WTC11 (cell line): Measurements from ENCODE around the gene PACSIN3. TPM values are rescaled to one million over a fixed set of nuclear protein-coding genes. Genes with fewer than 3 reads are reported as not detected.

Source experiments
- ATAC-seq: fragments of 200-7000 bp; cut with Tn5 transposase; 2 replicates; pipeline ENCODE4 v1.10.0; 2021; ENCODE audit warnings: mild to moderate bottlenecking, moderate library complexity
- CTCF ChIA-PET: fragments of 300-600 bp; sonication (Branson Sonifier 250); formaldehyde crosslinking; loops from one replicate; lab custom pipeline; 2021; ENCODE audit warnings: antibody characterized with exemption; lab: Charles Lee
- POLR2A ChIA-PET: fragments of 350-600 bp; sonication (Branson Sonifier 250); formaldehyde crosslinking; loops from one replicate; lab custom pipeline; 2021; ENCODE audit warnings: antibody characterized with exemption; lab: Charles Lee
- DNase-seq: peaks from one replicate; pipeline ENCODE4 v3.0.0; 2021; ENCODE audit warnings: low spot score
- H3K27ac Mint-ChIP-seq: 2 replicates; pipeline ENCODE4 v1.8.0; 2021; ENCODE audit warnings: mixed read lengths
- H3K27me3 Mint-ChIP-seq: 2 replicates; pipeline ENCODE4 v1.8.0; 2021; ENCODE audit warnings: low read depth, mild to moderate bottlenecking, moderate library complexity, mixed read lengths
- H3K36me3 Mint-ChIP-seq: 2 replicates; pipeline ENCODE4 v1.8.0; 2021; ENCODE audit warnings: mixed read lengths
- H3K4me1 Mint-ChIP-seq: 2 replicates; pipeline ENCODE4 v1.8.0; 2022; ENCODE audit warnings: mixed read lengths
- H3K4me3 Mint-ChIP-seq: 2 replicates; pipeline ENCODE4 v1.8.0; 2021; ENCODE audit warnings: mild to moderate bottlenecking, moderate library complexity, mixed read lengths
- H3K9me3 Mint-ChIP-seq: 2 replicates; pipeline ENCODE4 v1.8.0; 2021; ENCODE audit warnings: mixed read lengths
- ATF6 ChIP-seq: sonication (generic); formaldehyde crosslinking; IDR thresholded peaks from 2 replicates; pipeline ENCODE4 v1.8.1; 2023; ENCODE audit warnings: mild to moderate bottlenecking, missing genetic modification reagents
- CTCF ChIP-seq: fragments of 200-600 bp; IDR thresholded peaks from 2 replicates; pipeline ENCODE4 v1.8.0; 2022; ENCODE audit warnings: antibody characterized with exemption
- E2F5 ChIP-seq: sonication (generic); formaldehyde crosslinking; IDR thresholded peaks from 2 replicates; pipeline ENCODE4 v1.8.1; 2022; ENCODE audit warnings: mild to moderate bottlenecking, moderate library complexity, missing genetic modification reagents
- FOXK1 ChIP-seq: sonication (generic); formaldehyde crosslinking; IDR thresholded peaks from 2 replicates; pipeline ENCODE4 v1.8.0; 2022; ENCODE audit warnings: mild to moderate bottlenecking, moderate library complexity, missing genetic modification reagents
- FOXP1 ChIP-seq: sonication (generic); formaldehyde crosslinking; IDR thresholded peaks from 2 replicates; pipeline ENCODE4 v1.8.0; 2022; ENCODE audit warnings: missing genetic modification reagents, mild to moderate bottlenecking, moderate library complexity, borderline replicate concordance
- GTF2I ChIP-seq: fragments of 250-450 bp; sonication (Bioruptor Pico); conservative IDR thresholded peaks from 2 replicates; pipeline ENCODE4 v1.4.0; 2021; ENCODE audit warnings: mild to moderate bottlenecking
- IRF2 ChIP-seq: sonication (generic); formaldehyde crosslinking; IDR thresholded peaks from 2 replicates; pipeline ENCODE4 v1.8.0; 2022; ENCODE audit warnings: low read depth, missing genetic modification reagents, borderline replicate concordance
- NFATC4 ChIP-seq: fragments of 250-450 bp; sonication (Bioruptor Pico); IDR thresholded peaks from 2 replicates; pipeline ENCODE4 v1.9.0; 2021; ENCODE audit warnings: mild to moderate bottlenecking
- NR2C2 ChIP-seq: sonication (generic); formaldehyde crosslinking; IDR thresholded peaks from 2 replicates; pipeline ENCODE4 v1.8.0; 2022; ENCODE audit warnings: mild to moderate bottlenecking, missing genetic modification reagents
- PRDM15 ChIP-seq: sonication (generic); formaldehyde crosslinking; IDR thresholded peaks from 2 replicates; pipeline ENCODE4 v1.8.0; 2022; ENCODE audit warnings: missing genetic modification reagents
- TEAD1 ChIP-seq: sonication (generic); formaldehyde crosslinking; IDR thresholded peaks from 2 replicates; pipeline ENCODE4 v1.8.0; 2022; ENCODE audit warnings: mild to moderate bottlenecking, missing genetic modification reagents
- USF1 ChIP-seq: sonication (generic); formaldehyde crosslinking; IDR thresholded peaks from 2 replicates; pipeline ENCODE4 v1.8.0; 2022; ENCODE audit warnings: mild to moderate bottlenecking, missing genetic modification reagents
- ZNF121 ChIP-seq: sonication (generic); formaldehyde crosslinking; IDR thresholded peaks from 2 replicates; pipeline ENCODE4 v1.8.0; 2023; ENCODE audit warnings: missing genetic modification reagents
- ZNF138 ChIP-seq: sonication (generic); formaldehyde crosslinking; conservative IDR thresholded peaks from 2 replicates; pipeline ENCODE4 v1.8.1; 2022; ENCODE audit warnings: mild to moderate bottlenecking, moderate library complexity, missing genetic modification reagents
- ZNF219 ChIP-seq: sonication (generic); formaldehyde crosslinking; IDR thresholded peaks from 2 replicates; pipeline ENCODE4 v1.8.0; 2023; ENCODE audit warnings: missing genetic modification reagents, mild to moderate bottlenecking, borderline replicate concordance
- ZNF423 ChIP-seq: fragments of 250-450 bp; sonication (Bioruptor Pico); IDR thresholded peaks from 2 replicates; pipeline ENCODE4 v2.1.2; 2022; ENCODE audit warnings: mild to moderate bottlenecking, moderate library complexity
- ZNF425 ChIP-seq: fragments of 250-450 bp; sonication (Bioruptor Pico); conservative IDR thresholded peaks from 2 replicates; pipeline ENCODE4 v1.9.0; 2021; ENCODE audit warnings: mild to moderate bottlenecking
- ZNF532 ChIP-seq: fragments of 250-450 bp; sonication (Bioruptor Pico); IDR thresholded peaks from 2 replicates; pipeline ENCODE4 v1.9.0; 2021; ENCODE audit warnings: mild to moderate bottlenecking, borderline replicate concordance
- total RNA-seq: library from RNA; stranded (reverse); gene quantifications from 3 replicates; pipeline ENCODE4 v1.2.3, GENCODE V29; 2021

PACSIN3 gene
- total RNA-seq, 1 experiment from 2014 or later: 76.8 TPM

GRCh38 chr11:47144541-47144940 lies 41.7 kb downstream of the PACSIN3 start (continued):
- TF ChIP-seq ZNF532 (CRISPR knock-in tag): no peak
- TF ChIP-seq GTF2I (CRISPR knock-in tag): no peak
- TF ChIP-seq NR2C2: no peak
- no peak for TF ChIP-seq CTCF
- TF ChIP-seq NFATC4 (CRISPR knock-in tag): no peak
- TF ChIP-seq TEAD1 (CRISPR knock-in tag): no peak
- no peak for TF ChIP-seq ZNF219 (CRISPR knock-in tag)
- TF ChIP-seq E2F5: no peak

GRCh38 chr11:47143322-47143721 lies 42.9 kb downstream of the PACSIN3 start:
- no peaks in the 10 kb centered on the region for H3K36me3 Mint-ChIP-seq
- TF ChIP-seq FOXK1 (no peak), PRDM15 (CRISPR knock-in tag) (peak; percentile 29; the same call in 1 of the 2 replicates)
- TF ChIP-seq, all 79 proteins: peak for 1
- POLR2A ChIA-PET: no interaction called here
- Mint-ChIP-seq H3K27ac (no peak overlapping the region), H3K27me3 (no peaks in the 10 kb centered on the region), H3K9me3 (no peaks in the 10 kb centered on the region), H3K4me1 (peaks cover 8% of the 10 kb centered on the region; the same call in 1 of the 2 replicates), H3K4me3 (no peak overlapping the region)
- ATAC-seq (no peak; the same call in none of the 2 replicates), DNase-seq (no peak)
- CTCF ChIA-PET: interaction anchor here (0.6 to 3.8 kb wide), 3 partner anchors 10 to 301 kb away, joined by 3 to 31 read pairs (median 4); no protein-coding TSS in a partner anchor

GRCh38 chr11:47139878-47140277 lies 46.4 kb downstream of the PACSIN3 start:
- ChIA-PET POLR2A (no interaction called here), CTCF (interaction anchor here (1.1 to 1.9 kb wide), 3 partner anchors 13 to 230 kb away, joined by 3 to 13 read pairs (median 3); no protein-coding TSS in a partner anchor)
- no peak for ATAC-seq
- Mint-ChIP-seq H3K36me3 (peaks cover 4% of the 10 kb centered on the region; the same call in 1 of the 2 replicates), H3K9me3 (no peaks in the 10 kb centered on the region), H3K27me3 (no peaks in the 10 kb centered on the region), H3K4me3 (no peak overlapping the region), H3K27ac (no peak overlapping the region), H3K4me1 (peaks cover 8% of the 10 kb centered on the region; the same call in 1 of the 2 replicates)
- DNase-seq: no peak
- TF ChIP-seq ZNF423 (CRISPR knock-in tag) (no peak), ZNF425 (CRISPR knock-in tag) (no peak), USF1 (no peak), FOXP1 (no peak), IRF2 (no peak), ZNF138 (CRISPR knock-in tag) (no peak), ATF6 (no peak), ZNF121 (CRISPR knock-in tag) (no peak)
